Fibroblast of pulmonary artery (primary cell): ENCODE measurements around the gene DHX30.

ENCODE experiments used
- DNase-seq: peaks from one replicate; pipeline ENCODE4 v3.0.0-alpha.2; 2010; ENCODE audit warnings: low read depth
- H3K4me3 ChIP-seq: replicated peaks from 2 replicates; pipeline ENCODE4 v1.5.1; 2011; ENCODE audit warnings: low read depth, mild to moderate bottlenecking, control low read depth, low read length, moderate library complexity
- TF ChIP-seq, protein P1 (sequence below): IDR thresholded peaks from 2 replicates; pipeline ENCODE4 v1.5.1; 2011; ENCODE audit warnings: mild to moderate bottlenecking, control low read depth, low read length, inconsistent platforms; ENCODE audit errors: missing control alignments

The DHX30 gene

DNA sequence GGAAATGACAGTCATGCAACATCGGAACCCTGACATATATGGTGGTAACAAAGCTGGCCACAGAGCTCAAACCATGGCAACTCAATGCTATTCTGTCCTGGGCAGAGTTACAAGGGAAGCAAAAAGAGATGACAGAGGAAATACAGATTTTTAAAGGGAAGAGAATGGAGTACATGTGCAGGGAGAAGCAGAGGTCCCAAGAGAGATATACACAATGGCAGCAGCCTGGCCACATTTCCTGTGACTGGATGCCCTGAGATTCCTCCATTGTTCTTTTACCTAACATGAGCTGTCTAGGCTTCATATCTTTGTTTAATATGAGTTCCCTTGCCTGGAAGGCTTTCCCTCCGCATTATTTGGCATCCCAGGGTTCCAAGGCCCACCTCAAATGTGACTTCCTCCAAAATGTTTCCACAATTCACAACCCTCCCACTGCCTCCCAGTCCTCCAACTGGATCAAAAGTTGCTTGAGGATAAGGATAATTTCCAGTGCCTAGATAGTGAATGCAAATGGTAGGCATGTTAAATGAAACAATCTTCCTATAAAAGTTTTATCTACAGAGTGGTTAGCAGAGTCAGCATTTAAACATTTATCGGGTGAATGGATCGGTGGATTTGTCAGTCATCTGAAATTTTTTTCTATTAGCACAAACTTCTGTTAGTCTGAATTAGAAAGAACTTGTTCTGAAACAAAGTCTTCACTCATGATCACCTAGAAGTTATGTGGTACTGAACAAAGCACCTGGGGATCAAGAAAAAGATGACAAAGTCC lies 86.2 kb downstream of the DHX30 start:
- TF ChIP-seq, protein P1, sequence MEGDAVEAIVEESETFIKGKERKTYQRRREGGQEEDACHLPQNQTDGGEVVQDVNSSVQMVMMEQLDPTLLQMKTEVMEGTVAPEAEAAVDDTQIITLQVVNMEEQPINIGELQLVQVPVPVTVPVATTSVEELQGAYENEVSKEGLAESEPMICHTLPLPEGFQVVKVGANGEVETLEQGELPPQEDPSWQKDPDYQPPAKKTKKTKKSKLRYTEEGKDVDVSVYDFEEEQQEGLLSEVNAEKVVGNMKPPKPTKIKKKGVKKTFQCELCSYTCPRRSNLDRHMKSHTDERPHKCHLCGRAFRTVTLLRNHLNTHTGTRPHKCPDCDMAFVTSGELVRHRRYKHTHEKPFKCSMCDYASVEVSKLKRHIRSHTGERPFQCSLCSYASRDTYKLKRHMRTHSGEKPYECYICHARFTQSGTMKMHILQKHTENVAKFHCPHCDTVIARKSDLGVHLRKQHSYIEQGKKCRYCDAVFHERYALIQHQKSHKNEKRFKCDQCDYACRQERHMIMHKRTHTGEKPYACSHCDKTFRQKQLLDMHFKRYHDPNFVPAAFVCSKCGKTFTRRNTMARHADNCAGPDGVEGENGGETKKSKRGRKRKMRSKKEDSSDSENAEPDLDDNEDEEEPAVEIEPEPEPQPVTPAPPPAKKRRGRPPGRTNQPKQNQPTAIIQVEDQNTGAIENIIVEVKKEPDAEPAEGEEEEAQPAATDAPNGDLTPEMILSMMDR: no peak

DNA sequence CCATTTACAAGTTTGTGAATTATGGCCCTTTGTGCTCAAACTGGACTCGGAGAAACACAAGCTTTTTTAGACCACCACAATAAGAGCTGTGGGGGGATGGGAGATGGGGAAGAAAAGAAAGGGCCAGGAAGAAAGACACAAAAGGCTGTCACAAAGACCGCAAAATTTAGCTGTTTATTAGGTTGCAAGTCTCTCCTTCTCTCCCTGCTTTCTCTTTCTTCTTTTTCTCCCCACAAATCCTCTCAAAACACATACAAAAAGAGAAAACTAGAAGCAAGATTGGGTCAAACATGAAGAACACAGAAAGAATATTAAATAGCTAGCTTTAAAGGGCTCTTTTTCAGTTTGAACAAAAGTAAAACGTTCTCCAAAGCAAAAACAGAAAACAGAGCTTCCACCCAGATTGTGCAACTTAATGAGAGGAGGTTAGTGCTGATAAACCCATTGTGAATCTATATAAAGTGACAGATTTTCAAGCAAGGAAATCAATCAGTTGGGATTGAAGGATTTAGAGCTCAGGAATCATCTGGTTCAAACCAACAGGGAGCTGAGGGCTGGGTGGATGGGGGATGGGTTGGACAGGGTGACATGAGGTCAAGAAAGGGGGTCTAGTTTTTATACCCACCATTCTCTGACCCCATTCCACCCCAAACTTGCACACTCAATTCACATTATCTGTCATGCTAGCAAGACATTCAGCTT lies 87.3 kb downstream of the DHX30 start:
- TF ChIP-seq, protein P1: no peak
- peak; percentile 22 for DNase-seq
- no peak overlapping the region for H3K4me3 ChIP-seq

More for the DNA sequence above, 86.2 kb downstream of the DHX30 start:
- H3K4me3 ChIP-seq: no peak overlapping the region
- DNase-seq: peak; percentile 35

DNA sequence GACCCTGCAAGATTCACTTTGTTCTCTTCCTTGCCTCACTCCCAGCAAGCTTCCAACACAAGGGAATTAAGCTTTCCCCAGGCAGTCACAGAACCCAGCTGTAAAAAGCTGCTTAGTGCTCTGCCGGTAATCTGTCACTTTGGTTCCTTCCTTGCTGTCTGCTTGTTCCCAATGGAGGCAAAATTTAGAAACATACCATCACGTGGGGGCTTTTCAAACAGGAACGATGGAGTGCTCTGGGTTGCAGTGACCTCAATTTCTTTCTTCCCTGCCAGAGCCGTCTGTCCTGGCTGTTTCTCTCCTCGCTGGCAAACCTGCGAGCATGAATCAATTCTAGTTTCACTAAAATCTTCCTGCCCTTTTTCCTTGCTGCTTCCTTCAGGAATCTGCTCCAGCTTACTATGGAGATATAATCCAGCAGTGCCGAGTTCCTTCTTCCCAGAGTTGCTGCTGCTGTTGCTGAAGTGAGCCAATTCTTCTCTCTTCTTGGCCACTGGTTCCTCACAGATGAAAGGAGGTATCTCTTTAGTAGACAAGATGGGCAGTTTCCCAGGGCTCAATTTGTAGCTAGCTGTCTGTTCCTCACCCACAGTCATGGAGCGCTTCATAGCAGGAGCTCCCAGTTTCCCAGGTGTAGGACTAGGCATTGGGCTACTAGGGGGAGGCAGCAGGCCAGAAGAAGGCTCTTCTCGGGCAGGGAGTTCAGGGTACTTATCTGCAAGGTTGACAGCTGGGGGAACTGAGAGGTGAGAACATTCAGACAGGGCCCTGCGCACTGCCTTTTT lies 88.1 kb downstream of the DHX30 start:
- TF ChIP-seq, protein P1: no peak
- H3K4me3 ChIP-seq: no peak overlapping the region
- DNase-seq: no peak

DNA sequence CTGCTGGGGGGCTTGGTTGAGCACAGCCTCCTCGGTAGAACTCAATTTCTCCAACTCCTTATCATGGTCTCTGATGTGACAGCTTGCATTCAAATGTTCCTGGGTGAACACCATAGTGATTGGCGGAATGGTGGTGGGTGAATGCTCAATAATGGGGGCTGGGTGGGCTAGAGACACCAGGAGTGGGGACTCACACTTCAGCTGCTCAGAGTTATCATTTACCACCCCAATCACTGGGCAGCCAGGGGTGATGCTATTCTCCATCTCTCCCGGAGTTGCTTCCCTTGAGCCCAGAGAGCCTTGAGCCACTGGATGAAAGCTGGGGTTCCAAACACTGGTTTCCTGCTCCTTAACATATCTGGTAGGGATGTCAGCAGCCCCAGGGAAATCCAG lies 88.7 kb downstream of the DHX30 start:
- TF ChIP-seq, protein P1: no peak
- no peak for DNase-seq
- no peak overlapping the region for H3K4me3 ChIP-seq

GRCh38 chr3:47892286-47893040 lies 89.5 kb downstream of the DHX30 start:
- no peak for DNase-seq
- no peak overlapping the region for H3K4me3 ChIP-seq
- TF ChIP-seq, protein P1: no peak

- TF ChIP-seq, protein P1: no peak
- no peak overlapping the region for H3K4me3 ChIP-seq
These were observed 92.3 kb downstream of the DHX30 start for GRCh38 chr3:47895241-47895640.

More at GRCh38 chr3:47895241-47895640, 92.3 kb downstream of the DHX30 start:
- DNase-seq: no peak
